Adrenal gland (tissue), 5 donors: ENCODE measurements around the gene TUT4.

Experiments
- CTCF ChIP-seq, 6 experiments: fragments of 450-650 bp in 4 of 6; fragments of 200-600 bp in 2 of 6; sonication (generic) in 1 of 6; IDR thresholded peaks; 1 replicate in 5 of 6; 2 replicates in 1 of 6; pipeline versions ENCODE4 v1.5.1 to v1.8.0; 2016 to 2021; ENCODE audit warnings: antibody characterized with exemption in 6 of 6, mild to moderate bottlenecking in 2 of 6, moderate library complexity in 1 of 6
- POLR2A ChIP-seq, 2 donors: fragments of 450-650 bp; IDR thresholded peaks; one replicate each; pipeline ENCODE4 v1.6.1; 2017; ENCODE audit warnings: antibody characterized with exemption in 2 of 2, mild to moderate bottlenecking in 2 of 2, moderate library complexity in 1 of 2
- donor health status: DM: no; HTN: no; CAD: no.

GRCh38 chr1:52436817-52437216 lies 116.1 kb downstream of the TUT4 start:
- no peak for TF ChIP-seq CTCF (IDR thresholded peaks at IDR 0.05)
- no peak for TF ChIP-seq POLR2A (IDR thresholded peaks at IDR 0.05)
